Fibroblast of skin of right biceps (primary cell): ENCODE measurements around the gene TPSG1.
"Not testable (repeated sequence)": the region's sequence is repeated elsewhere in the genome, so short reads cannot be mapped to it uniquely, and the experiment has no call there.

Experiments used
- DNase-seq: peaks from one replicate; pipeline ENCODE4 v3.0.0-alpha.2; 2013

Gene TPSG1

GRCh38 chr16:1230084-1230470, 5.0 kb upstream of the TPSG1 start, which contains the start of gene TPSB2:
Gene TPSB2 (minus strand): TSS chr16:1230184. CDS start chr16:1229951, 233 bp downstream.
- not testable (repeated sequence) for DNase-seq

GRCh38 chr16:1229476-1229875, 4.4 kb upstream of the TPSG1 start:
- DNase-seq = not testable (repeated sequence)

GRCh38 chr16:1228227-1228626, 3.2 kb upstream of the TPSG1 start:
- not testable (repeated sequence) for DNase-seq

- not testable (repeated sequence) for DNase-seq
Measured at GRCh38 chr16:1226692-1227091, 1.6 kb upstream of the TPSG1 start.

GRCh38 chr16:1225728-1226311, 752 bp upstream of the TPSG1 start:
- not testable (repeated sequence) for DNase-seq

GRCh38 chr16:1224558-1224957, 510 bp downstream of the TPSG1 start:
- DNase-seq = no peak

GRCh38 chr16:1223355-1224214, 1.5 kb downstream of the TPSG1 start:
- no peak for DNase-seq

GRCh38 chr16:1222553-1223354, 2.3 kb downstream of the TPSG1 start:
- no peak for DNase-seq

GRCh38 chr16:1221628-1222552, 3.2 kb downstream of the TPSG1 start:
- DNase-seq = no peak

- no peak for DNase-seq
Measured at GRCh38 chr16:1220841-1221627, 4.0 kb downstream of the TPSG1 start.

GRCh38 chr16:1220098-1220728, 4.9 kb downstream of the TPSG1 start:
- DNase-seq = no peak

- DNase-seq = no peak
Measured at GRCh38 chr16:1218930-1219611, 6.0 kb downstream of the TPSG1 start.

GRCh38 chr16:1218061-1218929, 6.8 kb downstream of the TPSG1 start:
- DNase-seq = no peak

GRCh38 chr16:1217526-1217925, 7.5 kb downstream of the TPSG1 start:
- no peak for DNase-seq

- no peak for DNase-seq
Measured at GRCh38 chr16:1216681-1217400, 8.2 kb downstream of the TPSG1 start.

- no peak for DNase-seq
Measured at GRCh38 chr16:1216296-1216619, 8.8 kb downstream of the TPSG1 start.

- DNase-seq = no peak
Measured at GRCh38 chr16:1215574-1216295, 9.3 kb downstream of the TPSG1 start.

GRCh38 chr16:1214719-1215118, 10.3 kb downstream of the TPSG1 start:
- no peak for DNase-seq
